Measurements from ENCODE around the gene KDM7A.
"Not testable (repeated sequence)": the region's sequence is repeated elsewhere in the genome, so short reads cannot be mapped to it uniquely, and the experiment has no call there.

The KDM7A gene

DNA sequence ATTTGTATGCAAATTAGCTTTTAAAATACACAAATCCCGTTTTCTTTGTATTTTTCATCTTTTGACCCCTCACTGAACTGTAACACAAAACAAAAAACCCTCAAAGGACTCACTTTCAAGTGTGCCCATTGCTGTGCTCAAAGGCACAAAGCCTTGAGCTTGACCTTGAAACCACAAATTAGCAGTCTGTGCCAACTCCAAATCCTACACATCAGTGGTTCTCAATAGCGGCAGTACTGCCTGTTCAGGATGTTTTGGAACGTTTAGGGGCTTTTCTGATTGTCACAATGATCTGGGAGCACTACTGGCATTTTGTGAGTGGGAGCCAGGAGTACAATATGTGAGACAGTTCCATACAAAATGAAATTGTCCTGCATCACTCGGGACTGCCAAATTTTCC lies 55.5 kb downstream of the KDM7A start:
- DNase-seq (ENCODE audit: extremely low read depth, insufficient read length) = no peak
- Histone ChIP-seq H3K4me3 (replicated peaks; ENCODE audit: low read depth, low read length) (no peak overlapping the region), H3K27me3 (replicated peaks; ENCODE audit: control insufficient read depth, insufficient read depth, low read length) (no peaks in the 10 kb centered on the region), H3K36me3 (ENCODE audit: control insufficient read depth, insufficient read depth, low read length) (no peaks in the 10 kb centered on the region)
- TF ChIP-seq CTCF (IDR thresholded peaks at IDR 0.05; ENCODE audit: insufficient read depth, low read length, poor library complexity, severe bottlenecking) = no peak

GRCh38 chr7:140114817-140115216 lies 62.0 kb downstream of the KDM7A start:
- not testable (repeated sequence) for DNase-seq (ENCODE audit: extremely low read depth, insufficient read length); H3K27me3 ChIP-seq (replicated peaks; ENCODE audit: control insufficient read depth, insufficient read depth, low read length); H3K36me3 ChIP-seq (ENCODE audit: control insufficient read depth, insufficient read depth, low read length); H3K4me3 ChIP-seq (replicated peaks; ENCODE audit: low read depth, low read length)

DNA sequence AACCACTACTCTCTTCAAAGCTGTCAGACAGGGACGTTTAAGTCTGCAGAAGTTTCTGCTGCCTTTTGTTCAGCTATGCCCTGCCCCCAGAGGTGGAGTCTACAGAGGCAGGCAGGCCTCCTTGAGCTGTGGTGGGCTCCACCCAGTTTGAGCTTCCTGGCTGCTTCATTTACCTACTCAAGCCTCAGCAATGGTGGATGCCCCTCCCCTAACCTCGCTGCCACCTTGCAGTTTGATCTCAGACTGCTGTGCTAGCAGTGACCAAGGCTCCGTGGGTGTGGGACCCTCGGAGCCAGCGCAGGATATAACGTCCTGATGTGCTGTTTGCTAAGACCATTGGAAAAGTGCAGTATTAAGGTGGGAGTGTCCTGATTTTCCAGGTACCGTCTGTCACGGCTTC lies 68.0 kb downstream of the KDM7A start:
- not testable (repeated sequence) for DNase-seq (ENCODE audit: extremely low read depth, insufficient read length); H3K27me3 ChIP-seq (replicated peaks; ENCODE audit: control insufficient read depth, insufficient read depth, low read length); H3K36me3 ChIP-seq (ENCODE audit: control insufficient read depth, insufficient read depth, low read length); H3K4me3 ChIP-seq (replicated peaks; ENCODE audit: low read depth, low read length)

DNA sequence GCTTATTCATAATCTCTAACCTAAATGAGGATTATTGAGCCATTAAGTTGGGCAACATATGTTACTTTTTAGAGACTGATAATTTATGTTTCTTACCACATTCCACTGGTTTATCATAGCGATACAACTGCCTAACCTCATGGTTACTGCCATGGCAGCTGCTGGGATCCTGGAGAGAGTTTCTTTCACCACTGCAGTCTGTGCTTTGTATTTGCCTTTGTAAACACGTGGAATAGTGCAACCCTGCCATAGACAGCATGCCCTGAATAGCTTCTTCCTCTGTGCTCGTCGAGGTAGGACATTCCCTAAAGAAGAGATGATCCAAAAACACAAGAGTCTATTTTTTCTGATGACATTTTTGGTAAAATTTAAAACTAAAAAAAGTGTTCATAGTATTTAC lies 80.3 kb downstream of the KDM7A start:
- no peaks in the 10 kb centered on the region for H3K36me3 ChIP-seq (ENCODE audit: control insufficient read depth, insufficient read depth, low read length)

GRCh38 chr7:140093375-140093774 lies 83.4 kb downstream of the KDM7A start:
- Histone ChIP-seq H3K36me3 (ENCODE audit: control insufficient read depth, insufficient read depth, low read length) (no peaks in the 10 kb centered on the region), H3K4me3 (replicated peaks; ENCODE audit: low read depth, low read length) (no peak overlapping the region), H3K27me3 (replicated peaks; ENCODE audit: control insufficient read depth, insufficient read depth, low read length) (no peaks in the 10 kb centered on the region; the same call in 1 of the 2 replicates)
- no peak for DNase-seq (ENCODE audit: extremely low read depth, insufficient read length)
- TF ChIP-seq CTCF (IDR thresholded peaks at IDR 0.05; ENCODE audit: insufficient read depth, low read length, poor library complexity, severe bottlenecking) = no peak

More for the DNA sequence above, 80.3 kb downstream of the KDM7A start:
- H3K4me3 ChIP-seq (replicated peaks; ENCODE audit: low read depth, low read length) = no peak overlapping the region
- no peak for DNase-seq (ENCODE audit: extremely low read depth, insufficient read length)
- no peak for TF ChIP-seq CTCF (IDR thresholded peaks at IDR 0.05; ENCODE audit: insufficient read depth, low read length, poor library complexity, severe bottlenecking)
- H3K27me3 ChIP-seq (replicated peaks; ENCODE audit: control insufficient read depth, insufficient read depth, low read length) = no peaks in the 10 kb centered on the region; the same call in 1 of the 2 replicates

- no peak for TF ChIP-seq CTCF (IDR thresholded peaks at IDR 0.05; ENCODE audit: insufficient read depth, low read length, poor library complexity, severe bottlenecking)
- DNase-seq (ENCODE audit: extremely low read depth, insufficient read length) = no peak
- no peaks in the 10 kb centered on the region for H3K36me3 ChIP-seq (ENCODE audit: control insufficient read depth, insufficient read depth, low read length)
- H3K27me3 ChIP-seq (replicated peaks; ENCODE audit: control insufficient read depth, insufficient read depth, low read length) = peaks cover under 1% of the 10 kb centered on the region
- H3K4me3 ChIP-seq (replicated peaks; ENCODE audit: low read depth, low read length) = no peak overlapping the region
Observed at GRCh38 chr7:140085447-140085846, 91.3 kb downstream of the KDM7A start.

DNA sequence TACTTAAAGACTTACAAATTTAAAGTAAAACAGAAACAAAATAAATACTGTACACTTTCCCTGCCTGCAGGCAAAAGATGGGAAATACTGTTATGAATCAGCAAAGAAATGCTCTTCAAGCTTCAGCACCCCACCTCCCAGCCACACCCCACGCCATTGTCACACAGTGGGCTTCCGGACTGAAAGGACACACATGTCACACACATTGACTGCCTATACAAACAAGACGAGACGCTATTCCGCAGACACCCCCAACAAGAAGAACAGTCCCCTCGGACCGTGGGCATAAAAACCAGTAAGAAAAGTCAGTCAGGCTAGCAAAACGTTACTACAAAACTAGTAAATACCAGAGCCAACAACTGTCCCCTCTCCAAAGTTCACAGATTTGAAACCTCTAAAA lies 91.8 kb downstream of the KDM7A start:
- Histone ChIP-seq H3K4me3 (replicated peaks; ENCODE audit: low read depth, low read length) (no peak overlapping the region), H3K36me3 (ENCODE audit: control insufficient read depth, insufficient read depth, low read length) (no peaks in the 10 kb centered on the region), H3K27me3 (replicated peaks; ENCODE audit: control insufficient read depth, insufficient read depth, low read length) (peaks cover 2% of the 10 kb centered on the region)
- TF ChIP-seq CTCF (IDR thresholded peaks at IDR 0.05; ENCODE audit: insufficient read depth, low read length, poor library complexity, severe bottlenecking) = no peak
- peak; percentile 66 for DNase-seq (ENCODE audit: extremely low read depth, insufficient read length)

Data from GM06990 (cell line).